ENCODE data around the gene ABI2. TPM values are rescaled to one million over a fixed set of nuclear protein-coding genes. Genes with fewer than 3 reads are reported as not detected.

ABI2 gene
- total and polyA plus RNA-seq, 2 experiments from 2014 or later: 22.6 to 27.5 TPM

DNA sequence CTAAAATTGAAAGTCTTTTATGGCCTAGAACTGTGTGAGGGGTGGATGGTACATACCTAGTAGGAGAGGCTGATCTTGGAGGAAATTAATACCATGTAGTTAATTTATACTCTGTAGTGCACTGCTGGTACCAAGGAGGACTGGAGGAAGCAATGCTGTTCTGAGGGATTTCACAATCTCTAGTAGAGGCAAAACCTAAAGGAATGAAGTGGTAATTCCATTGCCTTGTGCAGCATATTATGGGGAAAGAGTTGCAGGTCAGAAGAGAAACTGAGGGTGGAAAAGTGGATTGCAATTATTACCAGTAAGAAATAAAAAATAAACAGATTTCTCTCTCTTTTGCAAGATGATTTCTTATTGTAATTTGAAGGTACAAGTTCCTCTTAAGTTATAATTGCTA is 2.2 kb downstream of the ABI2 start:
- H3K4me2 ChIP-seq: peak overlapping the region; percentile 76
- peaks cover 9% of the 10 kb centered on the region for H3K4me1 ChIP-seq (ENCODE audit: insufficient read depth)
- TF ChIP-seq EZH2phosphoT487 (IDR thresholded peaks at IDR 0.05; ENCODE audit: low read depth, severe bottlenecking, unreplicated experiment): no peak
- TF ChIP-seq, protein P1, sequence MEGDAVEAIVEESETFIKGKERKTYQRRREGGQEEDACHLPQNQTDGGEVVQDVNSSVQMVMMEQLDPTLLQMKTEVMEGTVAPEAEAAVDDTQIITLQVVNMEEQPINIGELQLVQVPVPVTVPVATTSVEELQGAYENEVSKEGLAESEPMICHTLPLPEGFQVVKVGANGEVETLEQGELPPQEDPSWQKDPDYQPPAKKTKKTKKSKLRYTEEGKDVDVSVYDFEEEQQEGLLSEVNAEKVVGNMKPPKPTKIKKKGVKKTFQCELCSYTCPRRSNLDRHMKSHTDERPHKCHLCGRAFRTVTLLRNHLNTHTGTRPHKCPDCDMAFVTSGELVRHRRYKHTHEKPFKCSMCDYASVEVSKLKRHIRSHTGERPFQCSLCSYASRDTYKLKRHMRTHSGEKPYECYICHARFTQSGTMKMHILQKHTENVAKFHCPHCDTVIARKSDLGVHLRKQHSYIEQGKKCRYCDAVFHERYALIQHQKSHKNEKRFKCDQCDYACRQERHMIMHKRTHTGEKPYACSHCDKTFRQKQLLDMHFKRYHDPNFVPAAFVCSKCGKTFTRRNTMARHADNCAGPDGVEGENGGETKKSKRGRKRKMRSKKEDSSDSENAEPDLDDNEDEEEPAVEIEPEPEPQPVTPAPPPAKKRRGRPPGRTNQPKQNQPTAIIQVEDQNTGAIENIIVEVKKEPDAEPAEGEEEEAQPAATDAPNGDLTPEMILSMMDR (IDR thresholded peaks at IDR 0.05; ENCODE audit: poor library complexity): no peak
- TF ChIP-seq EZH2 (IDR thresholded peaks at IDR 0.05; ENCODE audit: borderline replicate concordance): no peak
- H3K4me3 ChIP-seq: no peak overlapping the region
- no peaks in the 10 kb centered on the region for H3K36me3 ChIP-seq (replicated peaks; ENCODE audit: insufficient read depth, low read depth)
- H3K27ac ChIP-seq: no peak overlapping the region
- H4K20me1 ChIP-seq (ENCODE audit: insufficient read depth, poor library complexity, severe bottlenecking): peaks cover 21% of the 10 kb centered on the region
- H2AFZ ChIP-seq: no peak overlapping the region
- no peak for DNase-seq (ENCODE audit: low spot score)
- peaks cover 76% of the 10 kb centered on the region for H3K79me2 ChIP-seq
- no peaks in the 10 kb centered on the region for H3K27me3 ChIP-seq
- no peaks in the 10 kb centered on the region for H3K9me2 ChIP-seq (replicated peaks; ENCODE audit: insufficient read depth)
- no peaks in the 10 kb centered on the region for H3K9me3 ChIP-seq (ENCODE audit: low read depth)

DNA sequence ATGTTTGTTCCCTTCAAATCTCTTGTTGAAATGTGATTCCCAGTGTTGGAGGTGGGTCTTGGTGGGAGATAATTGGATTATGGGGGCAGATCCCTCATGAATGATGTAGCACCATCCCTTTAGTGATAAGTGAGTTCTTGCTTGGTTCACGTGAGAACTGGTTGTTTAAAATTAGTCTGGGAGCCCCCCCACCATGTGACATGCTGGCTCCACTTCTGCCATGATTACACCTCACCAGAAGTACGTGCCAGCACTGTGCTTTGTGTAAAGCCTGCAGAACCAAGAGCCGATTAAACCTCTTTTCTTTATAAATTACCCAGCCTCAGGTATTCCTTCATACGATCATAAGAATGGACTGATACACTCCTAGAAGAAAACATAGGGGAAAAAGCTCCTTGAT is 10.1 kb downstream of the ABI2 start:
- Histone ChIP-seq H3K4me2 (no peak overlapping the region), H2AFZ (no peak overlapping the region), H3K9me3 (ENCODE audit: low read depth) (no peaks in the 10 kb centered on the region), H3K9me2 (replicated peaks; ENCODE audit: insufficient read depth) (no peaks in the 10 kb centered on the region), H3K79me2 (peaks cover 87% of the 10 kb centered on the region), H3K36me3 (replicated peaks; ENCODE audit: insufficient read depth, low read depth) (no peaks in the 10 kb centered on the region), H3K27me3 (no peaks in the 10 kb centered on the region), H3K4me1 (ENCODE audit: insufficient read depth) (no peaks in the 10 kb centered on the region), H3K27ac (no peak overlapping the region), H3K4me3 (no peak overlapping the region), H4K20me1 (ENCODE audit: insufficient read depth, poor library complexity, severe bottlenecking) (peaks cover 7% of the 10 kb centered on the region)
- 87% methylated on average over 4 of the region's 4 CpGs for WGBS (ENCODE audit: low lambda C conversion rate, missing lambda C conversion rate)
- no peak for DNase-seq (ENCODE audit: low spot score)
- no peak for TF ChIP-seq EZH2 (IDR thresholded peaks at IDR 0.05; ENCODE audit: borderline replicate concordance)
- TF ChIP-seq, protein P1 (IDR thresholded peaks at IDR 0.05; ENCODE audit: poor library complexity): no peak
- TF ChIP-seq EZH2phosphoT487 (IDR thresholded peaks at IDR 0.05; ENCODE audit: low read depth, severe bottlenecking, unreplicated experiment): no peak

DNA sequence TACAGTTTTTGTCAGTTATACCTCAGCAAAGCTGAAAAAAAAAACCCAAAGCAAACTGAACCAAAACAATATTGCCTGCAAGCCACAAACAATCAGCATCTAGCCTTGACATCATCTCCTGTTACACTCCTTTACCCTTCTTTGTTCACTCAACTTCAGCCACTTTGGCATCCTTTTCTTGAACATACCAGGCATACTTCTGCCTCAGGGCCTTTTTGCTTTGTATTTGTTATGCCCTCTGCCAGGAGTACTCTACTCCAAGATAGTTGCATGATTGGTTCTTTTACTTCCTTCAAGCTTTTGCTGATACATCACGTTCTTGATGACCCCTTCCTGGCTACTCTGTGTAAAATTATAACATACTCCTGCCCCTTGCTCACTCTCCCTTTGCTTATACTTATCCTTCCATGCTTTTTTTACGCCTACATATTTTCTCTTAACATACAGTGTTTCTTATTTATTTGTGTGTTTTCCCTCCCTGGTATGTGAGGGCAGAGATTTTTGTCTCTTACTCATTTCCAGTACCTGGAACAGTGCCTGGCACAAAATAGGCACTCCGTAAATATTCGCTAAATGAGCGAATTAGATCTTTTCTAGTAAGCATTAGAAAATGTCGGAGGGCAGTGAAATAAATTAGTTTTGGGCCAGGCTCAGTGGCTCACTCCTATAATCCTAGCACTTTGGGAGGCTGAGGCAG is 12.7 kb downstream of the ABI2 start:
- 88% methylated on average over 6 of the region's 6 CpGs for WGBS (ENCODE audit: low lambda C conversion rate, missing lambda C conversion rate)

More for the DNA sequence above, 12.7 kb downstream of the ABI2 start:
- Histone ChIP-seq H4K20me1 (ENCODE audit: insufficient read depth, poor library complexity, severe bottlenecking) (no peaks in the 10 kb centered on the region), H3K9me2 (replicated peaks; ENCODE audit: insufficient read depth) (no peaks in the 10 kb centered on the region), H3K9me3 (ENCODE audit: low read depth) (no peaks in the 10 kb centered on the region), H2AFZ (no peak overlapping the region), H3K36me3 (replicated peaks; ENCODE audit: insufficient read depth, low read depth) (no peaks in the 10 kb centered on the region), H3K27ac (no peak overlapping the region), H3K4me2 (no peak overlapping the region), H3K4me3 (no peak overlapping the region), H3K27me3 (no peaks in the 10 kb centered on the region), H3K4me1 (ENCODE audit: insufficient read depth) (no peaks in the 10 kb centered on the region), H3K79me2 (peaks cover 81% of the 10 kb centered on the region)
- TF ChIP-seq, protein P1 (IDR thresholded peaks at IDR 0.05; ENCODE audit: poor library complexity): no peak
- TF ChIP-seq EZH2phosphoT487 (IDR thresholded peaks at IDR 0.05; ENCODE audit: low read depth, severe bottlenecking, unreplicated experiment) (no peak), EZH2 (IDR thresholded peaks at IDR 0.05; ENCODE audit: borderline replicate concordance) (no peak)
- DNase-seq (ENCODE audit: low spot score): no peak

All from hepatocyte (in vitro differentiated cells).